LNCaP clone FGC (cell line): Measurements from ENCODE around the gene GAS7.

Experiments used
- DNase-seq: peaks from one replicate; pipeline ENCODE4 v3.0.0-alpha.2; 2011; ENCODE audit warnings: low read depth
- H3K4me3 ChIP-seq: 2 replicates; pipeline ENCODE4 v1.5.1; 2011; ENCODE audit warnings: mild to moderate bottlenecking, low read depth, low read length, control low read depth
- CTCF ChIP-seq: IDR thresholded peaks from 2 replicates; pipeline ENCODE4 v1.5.1; 2012; ENCODE audit warnings: mild to moderate bottlenecking; ENCODE audit not compliant: control insufficient read depth, insufficient read depth; ENCODE audit errors: extremely low read depth

The GAS7 gene

GRCh38 chr17:10083864-10084263 lies 114.5 kb downstream of the GAS7 start:
- TF ChIP-seq CTCF: no peak
- DNase-seq: no peak
- no peak overlapping the region for H3K4me3 ChIP-seq

GRCh38 chr17:10082795-10083194 lies 115.6 kb downstream of the GAS7 start:
- DNase-seq: no peak
- no peak for TF ChIP-seq CTCF
- H3K4me3 ChIP-seq: no peak overlapping the region

- no peak overlapping the region for H3K4me3 ChIP-seq
- DNase-seq: no peak
- no peak for TF ChIP-seq CTCF
These were observed 116.7 kb downstream of the GAS7 start for GRCh38 chr17:10081571-10082169.

GRCh38 chr17:10077561-10078299 lies 120.7 kb downstream of the GAS7 start:
- TF ChIP-seq CTCF: no peak
- H3K4me3 ChIP-seq: no peak overlapping the region
- no peak for DNase-seq

- no peak for DNase-seq
- H3K4me3 ChIP-seq: no peak overlapping the region
- no peak for TF ChIP-seq CTCF
These were observed 122.5 kb downstream of the GAS7 start for GRCh38 chr17:10075919-10076318.

GRCh38 chr17:10073941-10074340 lies 124.5 kb downstream of the GAS7 start:
- TF ChIP-seq CTCF: no peak
- no peak for DNase-seq
- H3K4me3 ChIP-seq: no peak overlapping the region
